ENCODE data around the gene LARP1. TPM values are rescaled to one million over a fixed set of nuclear protein-coding genes. Genes with fewer than 3 reads are reported as not detected.
A peak's percentile ranks its signal among the peaks of the same experiment; 100 is the strongest.

LARP1 gene
- total and polyA plus RNA-seq, 2 donors (not counting 1 experiment from before 2014, with no cell fraction given) = 59.6 to 150 TPM

DNA sequence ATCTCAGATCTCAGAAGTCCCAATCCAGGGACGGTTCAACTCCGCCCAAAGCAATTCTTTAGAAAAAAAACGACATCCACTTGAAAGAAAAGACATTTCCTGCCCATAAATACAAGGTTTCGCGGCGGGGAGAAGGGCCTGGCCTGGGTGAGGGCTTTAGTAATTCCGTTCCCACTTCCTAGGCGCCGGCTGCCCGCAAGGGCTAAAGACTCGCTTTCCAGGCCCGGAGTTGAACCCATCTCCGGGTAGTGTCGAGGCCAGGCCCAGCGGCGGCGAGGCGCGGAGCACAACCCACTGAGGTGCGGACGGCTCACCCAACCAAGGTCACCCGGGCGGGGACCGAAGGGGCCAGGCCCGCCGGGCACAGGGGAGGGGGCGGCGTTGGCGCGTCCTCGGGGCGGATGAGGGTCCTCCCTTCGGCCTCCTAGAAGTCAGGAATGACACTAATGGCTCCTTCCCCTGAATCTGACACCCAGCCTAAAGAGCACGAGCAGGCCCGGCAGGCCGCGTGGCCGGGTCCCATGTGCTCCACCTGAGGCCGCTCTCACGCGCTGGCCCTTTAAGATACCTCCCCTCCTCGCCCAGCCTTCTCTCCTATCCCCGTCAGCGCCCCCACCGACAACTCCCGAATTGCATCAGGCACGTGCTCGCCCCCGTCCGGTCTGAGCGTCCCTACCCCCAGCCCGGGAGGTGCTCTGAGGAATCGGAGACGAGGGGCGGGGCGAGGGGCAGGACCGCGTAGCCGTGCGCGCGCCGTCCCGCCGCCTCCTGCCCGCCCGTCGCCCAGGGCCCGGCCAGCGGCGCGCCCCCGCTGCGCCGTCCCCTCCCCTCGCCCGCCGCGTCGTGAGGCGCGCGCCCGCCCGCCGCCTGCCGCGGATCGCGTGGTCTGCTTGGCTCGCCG lies 467 bp upstream of the LARP1 start:
- ChIA-PET CTCF (no interaction called here), POLR2A (no interaction called here)
- intact Hi-C loops (cut with micrococcal nuclease) = loop anchor here (1.0 to 5.0 kb wide), 7 partner anchors 16 to 717 kb away; partner anchors contain the start of genes FAM114A2, MFAP3, MRPL22 and SAP30L
- no peaks in the 10 kb centered on the region for H3K9me3 Mint-ChIP-seq (ENCODE audit: insufficient read depth)
- H3K9me3 ChIP-seq (ENCODE audit: control extremely low read depth in 1 of 3, control insufficient read depth in 2 of 3, insufficient read depth in 1 of 3, low read length in 2 of 3) = no peaks in the 10 kb centered on the region
- H3K27ac ChIP-seq (ENCODE audit: low read length in 2 of 2) = peak overlapping the region; percentile 80 to 97
- no peaks in the 10 kb centered on the region for H3K36me3 ChIP-seq (replicated peaks in 1 of 2; ENCODE audit: control extremely low read depth in 1 of 2, control insufficient read depth in 1 of 2, extremely low read depth in 1 of 2, insufficient read depth in 2 of 2, low read length in 1 of 2)
- H3K79me2 ChIP-seq (ENCODE audit: control insufficient read depth, insufficient read depth, low read length) = peaks cover 55% of the 10 kb centered on the region
- H3K27ac Mint-ChIP-seq = peak overlapping the region; percentile 91
- peak overlapping the region; percentile 99 for H2AFZ ChIP-seq (ENCODE audit: insufficient read depth, low read depth, low read length, poor library complexity, severe bottlenecking)
- peak overlapping the region; percentile 98 for H3K4me2 ChIP-seq (replicated peaks; ENCODE audit: low read depth, low read length, poor library complexity, severe bottlenecking)
- WGBS (ENCODE audit: insufficient coverage) = under 1% methylated on average over 88 of the region's 92 CpGs
- H3K27me3 ChIP-seq (replicated peaks in 1 of 4; ENCODE audit: control extremely low read depth in 1 of 4, control insufficient read depth in 3 of 4, insufficient read depth in 4 of 4, low read length in 3 of 4) = no peaks in the 10 kb centered on the region
- DNase-seq = peak; percentile 99
- ATAC-seq (ENCODE audit: low read depth) = peak; percentile 89
- peak overlapping the region; percentile 90 for H3K4me3 Mint-ChIP-seq
- TF ChIP-seq CTCF (IDR thresholded peaks at IDR 0.05) = peak; percentile 45
- TF ChIP-seq EZH2 (IDR thresholded peaks at IDR 0.05; ENCODE audit: borderline replicate concordance, insufficient read depth, low read depth, low read length, poor library complexity, severe bottlenecking) = no peak
- no peaks in the 10 kb centered on the region for H4K20me1 ChIP-seq (ENCODE audit: control insufficient read depth, insufficient read depth, low read length, poor library complexity, severe bottlenecking)
- no peaks in the 10 kb centered on the region for H3K27me3 Mint-ChIP-seq
- peaks cover 43% of the 10 kb centered on the region for H3K4me1 Mint-ChIP-seq
- H3K4me3 ChIP-seq (ENCODE audit: control extremely low read depth in 1 of 5, extremely low read depth in 1 of 5, insufficient read depth in 1 of 5, low read depth in 2 of 5, low read length in 4 of 5) = peak overlapping the region in 4 of 5 experiments; percentile 69 to 96 (median 85)
- H3K4me1 ChIP-seq (ENCODE audit: control insufficient read depth in 2 of 2, insufficient read depth in 2 of 2, low read length in 2 of 2) = peaks cover 28 to 29% of the 10 kb centered on the region in 2 donors
- peak overlapping the region; percentile 93 for H3K9ac ChIP-seq (ENCODE audit: low read length)
